SK-N-SH treated with all-trans-retinoic acid at 6 μM for 48 hours (cell line): Measurements from ENCODE around the gene CYP2C18.

Experiments
- ATAC-seq: fragments of 200-7000 bp; cut with Tn5 transposase; 3 replicates; pipeline ENCODE4 v1.9.1; 2020; ENCODE audit warnings: mild to moderate bottlenecking, moderate library complexity
- ARNTL ChIP-seq: fragments of 450-650 bp; formaldehyde crosslinking; IDR thresholded peaks from 2 replicates; pipeline ENCODE4 v1.5.0; 2020; ENCODE audit warnings: low read depth, mild to moderate bottlenecking, moderate library complexity, borderline replicate concordance
- CSDC2 ChIP-seq: fragments of 250-450 bp; sonication (Bioruptor Pico); IDR thresholded peaks from 2 replicates; pipeline ENCODE4 v1.5.0; 2020; ENCODE audit warnings: mild to moderate bottlenecking, moderate library complexity
- ESRRG ChIP-seq: fragments of 250-450 bp; sonication (Bioruptor Pico); IDR thresholded peaks from 2 replicates; pipeline ENCODE4 v1.6.1; 2021; ENCODE audit warnings: mild to moderate bottlenecking
- ISL1 ChIP-seq: fragments of 250-450 bp; sonication (Bioruptor Pico); IDR thresholded peaks from 2 replicates; pipeline ENCODE4 v2.1.2; 2022; ENCODE audit warnings: mild to moderate bottlenecking, moderate library complexity
- OSR1 ChIP-seq: fragments of 250-450 bp; sonication (Bioruptor Pico); IDR thresholded peaks from 2 replicates; pipeline ENCODE4 v1.8.0; 2022; ENCODE audit warnings: moderate library complexity, mild to moderate bottlenecking, inconsistent platforms
- PATZ1 ChIP-seq: fragments of 250-450 bp; sonication (Bioruptor Pico); IDR thresholded peaks from 2 replicates; pipeline ENCODE4 v1.8.0; 2020; ENCODE audit warnings: mild to moderate bottlenecking, moderate library complexity, borderline replicate concordance
- POU6F1 ChIP-seq: fragments of 250-450 bp; sonication (Bioruptor Pico); IDR thresholded peaks from 2 replicates; pipeline ENCODE4 v1.8.0; 2021; ENCODE audit warnings: low read depth, mild to moderate bottlenecking, moderate library complexity, borderline replicate concordance
- TCF4 ChIP-seq: fragments of 250-450 bp; sonication (Bioruptor Pico); IDR thresholded peaks from 2 replicates; pipeline ENCODE4 v1.8.0; 2021; ENCODE audit warnings: mild to moderate bottlenecking, moderate library complexity, borderline replicate concordance
- ZC3H10 ChIP-seq: fragments of 250-450 bp; sonication (Bioruptor Pico); IDR thresholded peaks from 2 replicates; pipeline ENCODE4 v1.5.1; 2021; ENCODE audit warnings: mild to moderate bottlenecking, moderate library complexity
- ZFP3 ChIP-seq: fragments of 250-450 bp; sonication (Bioruptor Pico); IDR thresholded peaks from 2 replicates; pipeline ENCODE4 v1.5.0; 2020; ENCODE audit warnings: mild to moderate bottlenecking, moderate library complexity
- ZFP30 ChIP-seq: fragments of 450-650 bp; formaldehyde crosslinking; IDR thresholded peaks from 2 replicates; pipeline ENCODE4 v1.5.0; 2022; ENCODE audit warnings: mild to moderate bottlenecking, moderate library complexity
- ZNF565 ChIP-seq: fragments of 450-650 bp; formaldehyde crosslinking; conservative IDR thresholded peaks from 2 replicates; pipeline ENCODE4 v1.5.0; 2020; ENCODE audit warnings: low read depth, mild to moderate bottlenecking, moderate library complexity
- ZNF70 ChIP-seq: fragments of 450-650 bp; formaldehyde crosslinking; IDR thresholded peaks from 2 replicates; pipeline ENCODE4 v1.5.0; 2020; ENCODE audit warnings: mild to moderate bottlenecking, moderate library complexity
- ZNF8 ChIP-seq: fragments of 450-650 bp; formaldehyde crosslinking; IDR thresholded peaks from 2 replicates; pipeline ENCODE4 v1.5.0; 2020; ENCODE audit warnings: mild to moderate bottlenecking, moderate library complexity
- TF ChIP-seq, protein P1 (sequence below): fragments of 250-450 bp; sonication (Bioruptor Pico); IDR thresholded peaks from 2 replicates; pipeline ENCODE4 v1.5.1; 2021; ENCODE audit warnings: mild to moderate bottlenecking, moderate library complexity
- TF ChIP-seq, protein P2 (sequence below): fragments of 250-450 bp; sonication (Bioruptor Pico); IDR thresholded peaks from 2 replicates; pipeline ENCODE4 v1.5.0; 2020; ENCODE audit warnings: mild to moderate bottlenecking, moderate library complexity

CYP2C18 gene

DNA sequence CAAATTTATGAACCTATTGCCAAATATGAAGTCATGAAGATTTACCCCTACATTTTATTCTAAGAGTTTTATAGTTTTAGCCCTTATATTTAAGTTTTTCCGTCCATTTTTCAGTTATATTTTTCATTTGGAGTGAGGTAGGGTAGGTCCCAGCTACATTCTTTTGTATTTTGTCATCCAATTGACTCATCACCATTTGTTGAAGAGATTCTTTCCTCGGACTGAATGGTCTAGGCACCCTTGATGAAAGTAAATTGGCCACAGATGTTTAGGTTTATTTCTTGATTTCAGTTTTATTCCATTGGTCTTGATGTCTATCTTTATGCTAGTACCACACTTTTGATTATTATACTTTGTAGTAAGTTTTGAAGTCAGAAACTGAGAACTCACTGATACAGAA, 101.7 kb downstream of the CYP2C18 start:
- TF ChIP-seq OSR1 = no peak
- TF ChIP-seq ZFP3 = no peak
- TF ChIP-seq ZC3H10 (CRISPR knock-in tag) = no peak
- no peak for TF ChIP-seq PATZ1 (CRISPR knock-in tag)
- TF ChIP-seq CSDC2 (CRISPR knock-in tag) = no peak
- no peak for TF ChIP-seq ISL1
- TF ChIP-seq ZNF8 (CRISPR knock-in tag) = no peak
- TF ChIP-seq, protein P1, sequence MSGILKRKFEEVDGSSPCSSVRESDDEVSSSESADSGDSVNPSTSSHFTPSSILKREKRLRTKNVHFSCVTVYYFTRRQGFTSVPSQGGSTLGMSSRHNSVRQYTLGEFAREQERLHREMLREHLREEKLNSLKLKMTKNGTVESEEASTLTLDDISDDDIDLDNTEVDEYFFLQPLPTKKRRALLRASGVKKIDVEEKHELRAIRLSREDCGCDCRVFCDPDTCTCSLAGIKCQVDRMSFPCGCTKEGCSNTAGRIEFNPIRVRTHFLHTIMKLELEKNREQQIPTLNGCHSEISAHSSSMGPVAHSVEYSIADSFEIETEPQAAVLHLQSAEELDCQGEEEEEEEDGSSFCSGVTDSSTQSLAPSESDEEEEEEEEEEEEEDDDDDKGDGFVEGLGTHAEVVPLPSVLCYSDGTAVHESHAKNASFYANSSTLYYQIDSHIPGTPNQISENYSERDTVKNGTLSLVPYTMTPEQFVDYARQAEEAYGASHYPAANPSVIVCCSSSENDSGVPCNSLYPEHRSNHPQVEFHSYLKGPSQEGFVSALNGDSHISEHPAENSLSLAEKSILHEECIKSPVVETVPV (CRISPR knock-in tag) = no peak
- no peak for TF ChIP-seq TCF4 (CRISPR knock-in tag)
- TF ChIP-seq POU6F1 (CRISPR knock-in tag) = no peak
- TF ChIP-seq, protein P2, sequence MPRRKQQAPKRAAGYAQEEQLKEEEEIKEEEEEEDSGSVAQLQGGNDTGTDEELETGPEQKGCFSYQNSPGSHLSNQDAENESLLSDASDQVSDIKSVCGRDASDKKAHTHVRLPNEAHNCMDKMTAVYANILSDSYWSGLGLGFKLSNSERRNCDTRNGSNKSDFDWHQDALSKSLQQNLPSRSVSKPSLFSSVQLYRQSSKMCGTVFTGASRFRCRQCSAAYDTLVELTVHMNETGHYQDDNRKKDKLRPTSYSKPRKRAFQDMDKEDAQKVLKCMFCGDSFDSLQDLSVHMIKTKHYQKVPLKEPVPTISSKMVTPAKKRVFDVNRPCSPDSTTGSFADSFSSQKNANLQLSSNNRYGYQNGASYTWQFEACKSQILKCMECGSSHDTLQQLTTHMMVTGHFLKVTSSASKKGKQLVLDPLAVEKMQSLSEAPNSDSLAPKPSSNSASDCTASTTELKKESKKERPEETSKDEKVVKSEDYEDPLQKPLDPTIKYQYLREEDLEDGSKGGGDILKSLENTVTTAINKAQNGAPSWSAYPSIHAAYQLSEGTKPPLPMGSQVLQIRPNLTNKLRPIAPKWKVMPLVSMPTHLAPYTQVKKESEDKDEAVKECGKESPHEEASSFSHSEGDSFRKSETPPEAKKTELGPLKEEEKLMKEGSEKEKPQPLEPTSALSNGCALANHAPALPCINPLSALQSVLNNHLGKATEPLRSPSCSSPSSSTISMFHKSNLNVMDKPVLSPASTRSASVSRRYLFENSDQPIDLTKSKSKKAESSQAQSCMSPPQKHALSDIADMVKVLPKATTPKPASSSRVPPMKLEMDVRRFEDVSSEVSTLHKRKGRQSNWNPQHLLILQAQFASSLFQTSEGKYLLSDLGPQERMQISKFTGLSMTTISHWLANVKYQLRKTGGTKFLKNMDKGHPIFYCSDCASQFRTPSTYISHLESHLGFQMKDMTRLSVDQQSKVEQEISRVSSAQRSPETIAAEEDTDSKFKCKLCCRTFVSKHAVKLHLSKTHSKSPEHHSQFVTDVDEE (CRISPR knock-in tag) = no peak
- TF ChIP-seq ZNF70 (CRISPR knock-in tag) = no peak
- TF ChIP-seq ESRRG = no peak
- TF ChIP-seq ARNTL (CRISPR knock-in tag) = no peak
- no peak for TF ChIP-seq ZFP30 (CRISPR knock-in tag)
- TF ChIP-seq ZNF565 (CRISPR knock-in tag) = no peak
- TF ChIP-seq, all 23 proteins: peak for 0
- no peak for ATAC-seq
